ENCODE measurements around the gene ENTREP3. TPM values are rescaled to one million over a fixed set of nuclear protein-coding genes. Genes with fewer than 3 reads are reported as not detected.
"Not testable (repeated sequence)": the region's sequence is repeated elsewhere in the genome, so short reads cannot be mapped to it uniquely, and the experiment has no call there.

The ENTREP3 gene
- total RNA-seq, 4 donors from 2014 or later: 9.0 to 21.9 (median 15.7) TPM

- TF ChIP-seq POLR2AphosphoS5 (IDR thresholded peaks at IDR 0.05): no peak
- TF ChIP-seq POLR2A (IDR thresholded peaks at IDR 0.05): no peak
- TF ChIP-seq, protein P1, sequence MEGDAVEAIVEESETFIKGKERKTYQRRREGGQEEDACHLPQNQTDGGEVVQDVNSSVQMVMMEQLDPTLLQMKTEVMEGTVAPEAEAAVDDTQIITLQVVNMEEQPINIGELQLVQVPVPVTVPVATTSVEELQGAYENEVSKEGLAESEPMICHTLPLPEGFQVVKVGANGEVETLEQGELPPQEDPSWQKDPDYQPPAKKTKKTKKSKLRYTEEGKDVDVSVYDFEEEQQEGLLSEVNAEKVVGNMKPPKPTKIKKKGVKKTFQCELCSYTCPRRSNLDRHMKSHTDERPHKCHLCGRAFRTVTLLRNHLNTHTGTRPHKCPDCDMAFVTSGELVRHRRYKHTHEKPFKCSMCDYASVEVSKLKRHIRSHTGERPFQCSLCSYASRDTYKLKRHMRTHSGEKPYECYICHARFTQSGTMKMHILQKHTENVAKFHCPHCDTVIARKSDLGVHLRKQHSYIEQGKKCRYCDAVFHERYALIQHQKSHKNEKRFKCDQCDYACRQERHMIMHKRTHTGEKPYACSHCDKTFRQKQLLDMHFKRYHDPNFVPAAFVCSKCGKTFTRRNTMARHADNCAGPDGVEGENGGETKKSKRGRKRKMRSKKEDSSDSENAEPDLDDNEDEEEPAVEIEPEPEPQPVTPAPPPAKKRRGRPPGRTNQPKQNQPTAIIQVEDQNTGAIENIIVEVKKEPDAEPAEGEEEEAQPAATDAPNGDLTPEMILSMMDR (IDR thresholded peaks at IDR 0.05): no peak
- TF ChIP-seq EP300 (IDR thresholded peaks at IDR 0.05; ENCODE audit: low read depth): no peak
- Histone ChIP-seq H3K36me3 (no peaks in the 10 kb centered on the region), H3K27me3 (no peaks in the 10 kb centered on the region), H3K4me1 (peaks cover 21 to 29% (median 24%) of the 10 kb centered on the region in 4 donors), H3K27ac (peak overlapping the region in 3 of 4 donors; percentile 16 to 54 (median 50)), H3K9me3 (no peaks in the 10 kb centered on the region), H3K4me3 (peak overlapping the region in 2 of 4 donors; percentile 22 to 37)
- WGBS, 2 donors (ENCODE audit: low coverage in 1 of 2): 43% methylated on average over 14 of the region's 28 CpGs; no CpG with 5 or more reads in 1 of the 2 donors
- in situ Hi-C loops (cut with MboI; ENCODE audit: low pct_ligation_motif_present in 1 of 4, low pct_unique_long_range_greater_than_20kb in 1 of 4, low sequenced_read_pairs in 3 of 4) (loop anchor here in 3 of 4 donors (10.0 to 25.0 kb wide), 2 partner anchors 65 to 337 kb away; no protein-coding TSS in a partner anchor), intact Hi-C loops (cut with DNase I; ENCODE audit: low total_unique reads) (loop anchor here (2.0 to 10.0 kb wide), 2 partner anchors 75 to 345 kb away; no protein-coding TSS in a partner anchor)
- no peak for DNase-seq
Measured at GRCh38 chr1:155250246-155250632, 5.0 kb downstream of the ENTREP3 start.

DNA sequence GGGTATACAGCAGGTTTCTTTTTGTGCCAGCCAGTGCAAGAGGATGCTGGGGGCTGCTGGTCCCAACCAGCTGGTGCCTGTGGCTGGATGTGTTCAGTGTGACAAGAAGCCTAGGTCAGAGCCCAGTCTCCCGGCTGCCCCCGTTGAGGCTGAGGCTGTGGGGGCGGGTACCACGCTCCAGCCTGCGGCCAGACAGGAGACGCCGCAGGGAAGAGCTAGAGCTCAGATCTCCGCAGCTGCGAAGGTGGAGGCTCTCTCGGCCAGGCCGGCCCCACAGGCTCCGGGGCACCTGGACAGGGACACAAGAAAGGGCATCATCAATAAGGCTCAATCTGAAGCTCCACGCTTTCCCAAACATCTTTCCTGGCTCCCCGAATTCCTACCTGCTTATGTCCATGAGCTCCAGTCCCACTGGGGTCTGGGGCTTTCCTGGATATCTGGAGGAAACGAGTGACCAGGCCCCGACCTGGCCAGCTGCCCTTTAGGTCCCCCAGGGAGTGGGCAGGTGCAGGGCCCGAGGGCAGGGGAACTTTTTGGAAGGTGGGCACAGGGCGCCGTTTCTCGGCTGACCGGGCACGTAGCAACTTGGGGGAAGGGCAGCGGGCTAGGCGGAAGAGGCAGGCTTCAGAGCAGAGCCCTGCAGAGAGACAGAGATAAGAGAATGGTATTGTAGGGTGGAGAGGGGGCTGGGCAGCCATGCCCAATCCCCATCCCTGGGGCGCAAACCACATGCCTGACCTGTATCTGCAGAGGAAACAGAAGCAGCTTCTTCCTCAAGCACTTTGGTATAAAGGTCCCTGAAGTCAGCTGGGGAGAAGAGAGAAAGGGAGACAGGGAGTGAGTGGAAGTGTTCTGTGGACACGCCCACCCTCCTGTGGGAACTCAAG is 7.4 kb downstream of the ENTREP3 start:
- intact Hi-C loops (cut with DNase I; ENCODE audit: low total_unique reads): no loop called here
- no peaks in the 10 kb centered on the region for H3K36me3 ChIP-seq
- DNase-seq: no peak
- H3K4me1 ChIP-seq: peaks cover 14 to 26% (median 21%) of the 10 kb centered on the region in 4 donors
- no peak overlapping the region for H3K4me3 ChIP-seq
- in situ Hi-C loops (cut with MboI; ENCODE audit: low pct_ligation_motif_present in 1 of 4, low pct_unique_long_range_greater_than_20kb in 1 of 4, low sequenced_read_pairs in 3 of 4): no loop called here
- H3K27ac ChIP-seq: no peak overlapping the region
- no peaks in the 10 kb centered on the region for H3K27me3 ChIP-seq
- no peaks in the 10 kb centered on the region for H3K9me3 ChIP-seq
- TF ChIP-seq POLR2A (IDR thresholded peaks at IDR 0.05) (no peak), EP300 (IDR thresholded peaks at IDR 0.05; ENCODE audit: low read depth) (no peak), POLR2AphosphoS5 (IDR thresholded peaks at IDR 0.05) (no peak)
- TF ChIP-seq, protein P1 (IDR thresholded peaks at IDR 0.05): no peak
- 83% methylated on average over 26 of the region's 26 CpGs; no CpG with 5 or more reads in 1 of the 2 donors for WGBS, 2 donors (ENCODE audit: low coverage in 1 of 2)

DNA sequence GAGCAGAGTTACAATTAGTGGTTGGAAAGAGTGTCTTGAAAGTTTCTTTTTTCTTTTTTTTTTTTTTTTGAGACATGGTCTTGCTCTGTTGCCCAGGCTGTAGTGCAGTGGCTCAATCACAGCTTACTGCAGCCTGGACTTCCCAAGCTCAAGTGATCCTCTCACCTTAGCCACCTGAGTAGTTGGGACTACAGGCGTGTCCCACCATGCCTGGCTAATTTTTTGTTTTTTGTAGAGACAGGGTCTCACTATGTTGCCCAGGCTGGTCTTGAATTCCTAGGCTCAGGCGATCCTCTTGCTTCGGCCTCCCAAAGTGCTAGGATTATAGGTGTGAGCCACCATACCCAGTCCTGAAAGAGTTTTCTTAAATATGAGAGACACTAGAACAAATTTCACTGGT is 8.5 kb downstream of the ENTREP3 start:
- in situ Hi-C loops (cut with MboI; ENCODE audit: low pct_ligation_motif_present in 1 of 4, low pct_unique_long_range_greater_than_20kb in 1 of 4, low sequenced_read_pairs in 3 of 4): not testable (repeated sequence)
- 93% methylated on average over 3 of the region's 3 CpGs; no CpG with 5 or more reads in 1 of the 2 donors for WGBS, 2 donors (ENCODE audit: low coverage in 1 of 2)

GRCh38 chr1:155245163-155245524 is 10.1 kb downstream of the ENTREP3 start:
- no peak for DNase-seq
- Histone ChIP-seq H3K27me3 (no peaks in the 10 kb centered on the region), H3K4me1 (peaks cover 20 to 45% (median 31%) of the 10 kb centered on the region in 4 donors), H3K27ac (peak overlapping the region; percentile 90 to 97 (median 94)), H3K4me3 (peak overlapping the region in 3 of 4 donors; percentile 46 to 80 (median 69)), H3K9me3 (no peaks in the 10 kb centered on the region), H3K36me3 (no peaks in the 10 kb centered on the region)
- WGBS, 2 donors (ENCODE audit: low coverage in 1 of 2): 65 to 74% methylated on average over 8 of the region's 8 CpGs
- in situ Hi-C loops (cut with MboI; ENCODE audit: low pct_ligation_motif_present in 1 of 4, low pct_unique_long_range_greater_than_20kb in 1 of 4, low sequenced_read_pairs in 3 of 4) (no loop called here), intact Hi-C loops (cut with DNase I; ENCODE audit: low total_unique reads) (no loop called here)
- TF ChIP-seq EP300 (IDR thresholded peaks at IDR 0.05; ENCODE audit: low read depth) (no peak), POLR2AphosphoS5 (IDR thresholded peaks at IDR 0.05) (no peak), POLR2A (IDR thresholded peaks at IDR 0.05) (no peak)
- TF ChIP-seq, protein P1 (IDR thresholded peaks at IDR 0.05): no peak

More for the DNA sequence above, 8.5 kb downstream of the ENTREP3 start:
- H3K9me3 ChIP-seq; intact Hi-C loops (cut with DNase I; ENCODE audit: low total_unique reads); H3K27ac ChIP-seq; H3K4me3 ChIP-seq; DNase-seq; H3K36me3 ChIP-seq; H3K27me3 ChIP-seq: not testable (repeated sequence)
- H3K4me1 ChIP-seq: peaks cover 18 to 37% (median 28%) of the 10 kb centered on the region in 4 donors
